Measurements from ENCODE around the gene HDAC3.

- TF ChIP-seq, protein P1, sequence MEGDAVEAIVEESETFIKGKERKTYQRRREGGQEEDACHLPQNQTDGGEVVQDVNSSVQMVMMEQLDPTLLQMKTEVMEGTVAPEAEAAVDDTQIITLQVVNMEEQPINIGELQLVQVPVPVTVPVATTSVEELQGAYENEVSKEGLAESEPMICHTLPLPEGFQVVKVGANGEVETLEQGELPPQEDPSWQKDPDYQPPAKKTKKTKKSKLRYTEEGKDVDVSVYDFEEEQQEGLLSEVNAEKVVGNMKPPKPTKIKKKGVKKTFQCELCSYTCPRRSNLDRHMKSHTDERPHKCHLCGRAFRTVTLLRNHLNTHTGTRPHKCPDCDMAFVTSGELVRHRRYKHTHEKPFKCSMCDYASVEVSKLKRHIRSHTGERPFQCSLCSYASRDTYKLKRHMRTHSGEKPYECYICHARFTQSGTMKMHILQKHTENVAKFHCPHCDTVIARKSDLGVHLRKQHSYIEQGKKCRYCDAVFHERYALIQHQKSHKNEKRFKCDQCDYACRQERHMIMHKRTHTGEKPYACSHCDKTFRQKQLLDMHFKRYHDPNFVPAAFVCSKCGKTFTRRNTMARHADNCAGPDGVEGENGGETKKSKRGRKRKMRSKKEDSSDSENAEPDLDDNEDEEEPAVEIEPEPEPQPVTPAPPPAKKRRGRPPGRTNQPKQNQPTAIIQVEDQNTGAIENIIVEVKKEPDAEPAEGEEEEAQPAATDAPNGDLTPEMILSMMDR (conservative IDR thresholded peaks at IDR 0.05), result no peak
- no peak for TF ChIP-seq EZH2 (IDR thresholded peaks at IDR 0.05; ENCODE audit: low read depth)
Observed at GRCh38 chr5:141632650-141633049, 4.0 kb downstream of the HDAC3 start.

Measured in PC-9 (cell line).